ENCODE measurements around the gene FBXO11. TPM values are rescaled to one million over a fixed set of nuclear protein-coding genes. Genes with fewer than 3 reads are reported as not detected.

Gene FBXO11
- total RNA-seq, 1 experiment from 2014 or later: 58.9 TPM

DNA sequence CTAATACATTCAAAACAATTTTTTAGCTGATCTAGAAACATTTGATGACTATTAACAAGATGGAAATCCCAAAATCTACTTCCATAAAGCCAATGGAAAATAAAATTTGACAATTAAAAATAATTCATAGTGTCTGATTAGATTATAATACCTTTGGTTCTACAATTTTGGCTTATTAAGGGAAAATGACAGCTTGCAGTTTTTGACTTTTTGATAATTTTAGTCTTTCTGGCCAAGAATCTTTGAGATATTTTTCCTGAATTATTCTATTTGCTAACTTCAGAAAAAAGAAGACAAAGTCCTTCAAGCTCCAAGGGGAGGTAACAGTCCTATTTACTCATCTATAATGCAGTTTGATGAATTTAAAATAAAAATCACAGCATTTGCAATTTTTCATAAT is 83.8 kb downstream of the FBXO11 start:
- TF ChIP-seq, protein P1, sequence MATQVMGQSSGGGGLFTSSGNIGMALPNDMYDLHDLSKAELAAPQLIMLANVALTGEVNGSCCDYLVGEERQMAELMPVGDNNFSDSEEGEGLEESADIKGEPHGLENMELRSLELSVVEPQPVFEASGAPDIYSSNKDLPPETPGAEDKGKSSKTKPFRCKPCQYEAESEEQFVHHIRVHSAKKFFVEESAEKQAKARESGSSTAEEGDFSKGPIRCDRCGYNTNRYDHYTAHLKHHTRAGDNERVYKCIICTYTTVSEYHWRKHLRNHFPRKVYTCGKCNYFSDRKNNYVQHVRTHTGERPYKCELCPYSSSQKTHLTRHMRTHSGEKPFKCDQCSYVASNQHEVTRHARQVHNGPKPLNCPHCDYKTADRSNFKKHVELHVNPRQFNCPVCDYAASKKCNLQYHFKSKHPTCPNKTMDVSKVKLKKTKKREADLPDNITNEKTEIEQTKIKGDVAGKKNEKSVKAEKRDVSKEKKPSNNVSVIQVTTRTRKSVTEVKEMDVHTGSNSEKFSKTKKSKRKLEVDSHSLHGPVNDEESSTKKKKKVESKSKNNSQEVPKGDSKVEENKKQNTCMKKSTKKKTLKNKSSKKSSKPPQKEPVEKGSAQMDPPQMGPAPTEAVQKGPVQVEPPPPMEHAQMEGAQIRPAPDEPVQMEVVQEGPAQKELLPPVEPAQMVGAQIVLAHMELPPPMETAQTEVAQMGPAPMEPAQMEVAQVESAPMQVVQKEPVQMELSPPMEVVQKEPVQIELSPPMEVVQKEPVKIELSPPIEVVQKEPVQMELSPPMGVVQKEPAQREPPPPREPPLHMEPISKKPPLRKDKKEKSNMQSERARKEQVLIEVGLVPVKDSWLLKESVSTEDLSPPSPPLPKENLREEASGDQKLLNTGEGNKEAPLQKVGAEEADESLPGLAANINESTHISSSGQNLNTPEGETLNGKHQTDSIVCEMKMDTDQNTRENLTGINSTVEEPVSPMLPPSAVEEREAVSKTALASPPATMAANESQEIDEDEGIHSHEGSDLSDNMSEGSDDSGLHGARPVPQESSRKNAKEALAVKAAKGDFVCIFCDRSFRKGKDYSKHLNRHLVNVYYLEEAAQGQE (IDR thresholded peaks at IDR 0.05; ENCODE audit: insufficient read depth in 1 of 2, low read depth in 2 of 2, low read length in 1 of 2): no peak
- TF ChIP-seq, protein P2, sequence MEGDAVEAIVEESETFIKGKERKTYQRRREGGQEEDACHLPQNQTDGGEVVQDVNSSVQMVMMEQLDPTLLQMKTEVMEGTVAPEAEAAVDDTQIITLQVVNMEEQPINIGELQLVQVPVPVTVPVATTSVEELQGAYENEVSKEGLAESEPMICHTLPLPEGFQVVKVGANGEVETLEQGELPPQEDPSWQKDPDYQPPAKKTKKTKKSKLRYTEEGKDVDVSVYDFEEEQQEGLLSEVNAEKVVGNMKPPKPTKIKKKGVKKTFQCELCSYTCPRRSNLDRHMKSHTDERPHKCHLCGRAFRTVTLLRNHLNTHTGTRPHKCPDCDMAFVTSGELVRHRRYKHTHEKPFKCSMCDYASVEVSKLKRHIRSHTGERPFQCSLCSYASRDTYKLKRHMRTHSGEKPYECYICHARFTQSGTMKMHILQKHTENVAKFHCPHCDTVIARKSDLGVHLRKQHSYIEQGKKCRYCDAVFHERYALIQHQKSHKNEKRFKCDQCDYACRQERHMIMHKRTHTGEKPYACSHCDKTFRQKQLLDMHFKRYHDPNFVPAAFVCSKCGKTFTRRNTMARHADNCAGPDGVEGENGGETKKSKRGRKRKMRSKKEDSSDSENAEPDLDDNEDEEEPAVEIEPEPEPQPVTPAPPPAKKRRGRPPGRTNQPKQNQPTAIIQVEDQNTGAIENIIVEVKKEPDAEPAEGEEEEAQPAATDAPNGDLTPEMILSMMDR (IDR thresholded peaks at IDR 0.05): no peak
- no peak for TF ChIP-seq POLR2AphosphoS5 (IDR thresholded peaks at IDR 0.05; ENCODE audit: low read depth, low read length)
- TF ChIP-seq SIN3A (IDR thresholded peaks at IDR 0.05; ENCODE audit: borderline replicate concordance, insufficient read depth, low read depth, low read length): no peak
- no peak for TF ChIP-seq TCF7L2 (IDR thresholded peaks at IDR 0.05; ENCODE audit: low read depth, low read length)
- in situ Hi-C loops (cut with HindIII; ENCODE audit: low pct_unique_long_range_greater_than_20kb, low sequenced_read_pairs) (no loop called here), intact Hi-C loops (cut with micrococcal nuclease; ENCODE audit: unreplicated experiment) (no loop called here)
- ChIA-PET POLR2A (no interaction called here), CTCF (no interaction called here)
- Histone ChIP-seq H3K9me3 (ENCODE audit: control insufficient read depth, insufficient read depth, low read depth, low read length) (no peaks in the 10 kb centered on the region), H3K27ac (ENCODE audit: low read length) (no peak overlapping the region), H3K36me3 (ENCODE audit: control insufficient read depth, insufficient read depth, low read length) (peaks cover 28% of the 10 kb centered on the region), H3K4me3 (ENCODE audit: low read depth in 2 of 2, low read length in 2 of 2) (no peak overlapping the region), H3K27me3 (ENCODE audit: control insufficient read depth, insufficient read depth, low read length) (no peaks in the 10 kb centered on the region), H3K4me1 (ENCODE audit: control insufficient read depth, insufficient read depth, low read length) (no peaks in the 10 kb centered on the region)
- no TSS peak for BruUV-seq (replicated peaks)
- no peak for DNase-seq (ENCODE audit: low read depth, low spot score)
- no peak for ATAC-seq

GRCh38 chr2:47819834-47820233 is 86.5 kb downstream of the FBXO11 start:
- Histone ChIP-seq H3K36me3 (ENCODE audit: control insufficient read depth, insufficient read depth, low read length) (peaks cover 32% of the 10 kb centered on the region), H3K9me3 (ENCODE audit: control insufficient read depth, insufficient read depth, low read depth, low read length) (no peaks in the 10 kb centered on the region), H3K4me3 (ENCODE audit: low read depth in 2 of 2, low read length in 2 of 2) (no peak overlapping the region), H3K27me3 (ENCODE audit: control insufficient read depth, insufficient read depth, low read length) (no peaks in the 10 kb centered on the region), H3K27ac (ENCODE audit: low read length) (no peak overlapping the region), H3K4me1 (ENCODE audit: control insufficient read depth, insufficient read depth, low read length) (no peaks in the 10 kb centered on the region)
- BruUV-seq (replicated peaks): no TSS peak
- ChIA-PET POLR2A (no interaction called here), CTCF (no interaction called here)
- TF ChIP-seq, protein P2 (IDR thresholded peaks at IDR 0.05): no peak
- TF ChIP-seq, protein P1 (IDR thresholded peaks at IDR 0.05; ENCODE audit: insufficient read depth in 1 of 2, low read depth in 2 of 2, low read length in 1 of 2): no peak
- no peak for TF ChIP-seq SIN3A (IDR thresholded peaks at IDR 0.05; ENCODE audit: borderline replicate concordance, insufficient read depth, low read depth, low read length)
- no peak for TF ChIP-seq POLR2AphosphoS5 (IDR thresholded peaks at IDR 0.05; ENCODE audit: low read depth, low read length)
- no peak for TF ChIP-seq TCF7L2 (IDR thresholded peaks at IDR 0.05; ENCODE audit: low read depth, low read length)
- ATAC-seq (no peak), DNase-seq (ENCODE audit: low read depth, low spot score) (no peak)
- intact Hi-C loops (cut with micrococcal nuclease; ENCODE audit: unreplicated experiment) (no loop called here), in situ Hi-C loops (cut with HindIII; ENCODE audit: low pct_unique_long_range_greater_than_20kb, low sequenced_read_pairs) (no loop called here)
